ENCODE results near the gene KLHL29. TPM values are rescaled to one million over a fixed set of nuclear protein-coding genes. Genes with fewer than 3 reads are reported as not detected.

KLHL29 gene
- total RNA-seq, 1 donor from 2014 or later: 4.4 TPM

- H3K9me3 Mint-ChIP-seq (ENCODE audit: low read depth): no peaks in the 10 kb centered on the region
- H3K4me1 Mint-ChIP-seq (ENCODE audit: low read depth): peaks cover 9% of the 10 kb centered on the region
- H3K27ac Mint-ChIP-seq: no peak overlapping the region
- no peak for TF ChIP-seq CTCF (IDR thresholded peaks at IDR 0.05; ENCODE audit: unreplicated experiment)
- no peak overlapping the region for H3K4me3 Mint-ChIP-seq (ENCODE audit: low read depth)
- no peak for DNase-seq (ENCODE audit: low spot score, unreplicated experiment)
- peaks cover 14% of the 10 kb centered on the region for H3K27me3 Mint-ChIP-seq
- no peaks in the 10 kb centered on the region for H3K36me3 Mint-ChIP-seq (ENCODE audit: insufficient read depth)
These were observed 209.5 kb downstream of the KLHL29 start for GRCh38 chr2:23594460-23594825.

- no peaks in the 10 kb centered on the region for H3K9me3 Mint-ChIP-seq (ENCODE audit: low read depth)
- no peak for TF ChIP-seq CTCF (IDR thresholded peaks at IDR 0.05; ENCODE audit: unreplicated experiment)
- H3K27me3 Mint-ChIP-seq: peaks cover 14% of the 10 kb centered on the region
- no peak overlapping the region for H3K4me3 Mint-ChIP-seq (ENCODE audit: low read depth)
- no peak for DNase-seq (ENCODE audit: low spot score, unreplicated experiment)
- no peak overlapping the region for H3K27ac Mint-ChIP-seq
- no peaks in the 10 kb centered on the region for H3K36me3 Mint-ChIP-seq (ENCODE audit: insufficient read depth)
- H3K4me1 Mint-ChIP-seq (ENCODE audit: low read depth): peaks cover 11% of the 10 kb centered on the region
These were observed 210.0 kb downstream of the KLHL29 start for GRCh38 chr2:23595021-23595420.

- peaks cover 14% of the 10 kb centered on the region for H3K27me3 Mint-ChIP-seq
- H3K9me3 Mint-ChIP-seq (ENCODE audit: low read depth): no peaks in the 10 kb centered on the region
- H3K27ac Mint-ChIP-seq: no peak overlapping the region
- no peak overlapping the region for H3K4me3 Mint-ChIP-seq (ENCODE audit: low read depth)
- no peak for TF ChIP-seq CTCF (IDR thresholded peaks at IDR 0.05; ENCODE audit: unreplicated experiment)
- DNase-seq (ENCODE audit: low spot score, unreplicated experiment): no peak
- no peaks in the 10 kb centered on the region for H3K36me3 Mint-ChIP-seq (ENCODE audit: insufficient read depth)
- peaks cover 11% of the 10 kb centered on the region for H3K4me1 Mint-ChIP-seq (ENCODE audit: low read depth)
These were observed 210.7 kb downstream of the KLHL29 start for GRCh38 chr2:23595601-23596251.

GRCh38 chr2:23596316-23596885, 211.4 kb downstream of the KLHL29 start:
- no peak for TF ChIP-seq CTCF (IDR thresholded peaks at IDR 0.05; ENCODE audit: unreplicated experiment)
- Mint-ChIP-seq H3K27ac (no peak overlapping the region), H3K4me1 (ENCODE audit: low read depth) (peaks cover 11% of the 10 kb centered on the region), H3K4me3 (ENCODE audit: low read depth) (no peak overlapping the region), H3K36me3 (ENCODE audit: insufficient read depth) (no peaks in the 10 kb centered on the region), H3K27me3 (peaks cover 13% of the 10 kb centered on the region), H3K9me3 (ENCODE audit: low read depth) (no peaks in the 10 kb centered on the region)
- no peak for DNase-seq (ENCODE audit: low spot score, unreplicated experiment)

GRCh38 chr2:23597687-23598086, 212.7 kb downstream of the KLHL29 start:
- H3K4me3 Mint-ChIP-seq (ENCODE audit: low read depth): no peak overlapping the region
- DNase-seq (ENCODE audit: low spot score, unreplicated experiment): no peak
- H3K4me1 Mint-ChIP-seq (ENCODE audit: low read depth): peaks cover 11% of the 10 kb centered on the region
- peaks cover 9% of the 10 kb centered on the region for H3K27me3 Mint-ChIP-seq
- no peaks in the 10 kb centered on the region for H3K36me3 Mint-ChIP-seq (ENCODE audit: insufficient read depth)
- no peak for TF ChIP-seq CTCF (IDR thresholded peaks at IDR 0.05; ENCODE audit: unreplicated experiment)
- H3K9me3 Mint-ChIP-seq (ENCODE audit: low read depth): no peaks in the 10 kb centered on the region
- H3K27ac Mint-ChIP-seq: no peak overlapping the region

All from progenitor cell of endocrine pancreas (in vitro differentiated cells).